Stimulated activated memory B cell treated with anti-CD40 and anti-IgM and Interleukin-4, amounts not matched to agents 10 μg/mL and 1 μg/mL and 100 μg/mL, for 72 hours (primary cell): ENCODE results near the gene EMC8.

Experiments used
- ATAC-seq: fragments of 150-1000 bp; cut with Tn5 transposase; 2 replicates; pipeline ENCODE4 v1.10.0; 2021
- H3K27ac Mint-ChIP-seq: one replicate; pipeline ENCODE4 v1.8.0; 2022; ENCODE audit warnings: mild to moderate bottlenecking, mixed read lengths
- H3K27me3 Mint-ChIP-seq: one replicate; pipeline ENCODE4 v1.8.0; 2022; ENCODE audit warnings: mixed read lengths
- H3K36me3 Mint-ChIP-seq: one replicate; pipeline ENCODE4 v1.8.0; 2022; ENCODE audit warnings: mixed read lengths
- H3K4me1 Mint-ChIP-seq: one replicate; pipeline ENCODE4 v1.8.0; 2022; ENCODE audit warnings: mixed read lengths
- H3K4me3 Mint-ChIP-seq: one replicate; pipeline ENCODE4 v1.8.0; 2022; ENCODE audit warnings: mild to moderate bottlenecking, moderate library complexity, mixed read lengths
- H3K9me3 Mint-ChIP-seq: one replicate; pipeline ENCODE4 v1.8.0; 2022; ENCODE audit warnings: mixed read lengths

Gene EMC8

GRCh38 chr16:85751698-85752501, 47.4 kb downstream of the EMC8 start:
- Mint-ChIP-seq H3K9me3 (no peaks in the 10 kb centered on the region), H3K27ac (peak overlapping the region; percentile 94), H3K4me3 (peak overlapping the region; percentile 66), H3K36me3 (no peaks in the 10 kb centered on the region), H3K4me1 (peaks cover 84% of the 10 kb centered on the region), H3K27me3 (no peaks in the 10 kb centered on the region)
- no peak for ATAC-seq

- peak; percentile 75 for ATAC-seq
- Mint-ChIP-seq H3K4me1 (peaks cover 84% of the 10 kb centered on the region), H3K27ac (peak within 1 kb of the TSS; percentile 94)
Measured at GRCh38 chr16:85750827-85751697, 48.3 kb downstream of the EMC8 start, which contains the start of gene C16orf74. TSS of gene C16orf74 (minus strand) at chr16:85751096. CDS start at chr16:85735217, 15,879 bp downstream.

DNA sequence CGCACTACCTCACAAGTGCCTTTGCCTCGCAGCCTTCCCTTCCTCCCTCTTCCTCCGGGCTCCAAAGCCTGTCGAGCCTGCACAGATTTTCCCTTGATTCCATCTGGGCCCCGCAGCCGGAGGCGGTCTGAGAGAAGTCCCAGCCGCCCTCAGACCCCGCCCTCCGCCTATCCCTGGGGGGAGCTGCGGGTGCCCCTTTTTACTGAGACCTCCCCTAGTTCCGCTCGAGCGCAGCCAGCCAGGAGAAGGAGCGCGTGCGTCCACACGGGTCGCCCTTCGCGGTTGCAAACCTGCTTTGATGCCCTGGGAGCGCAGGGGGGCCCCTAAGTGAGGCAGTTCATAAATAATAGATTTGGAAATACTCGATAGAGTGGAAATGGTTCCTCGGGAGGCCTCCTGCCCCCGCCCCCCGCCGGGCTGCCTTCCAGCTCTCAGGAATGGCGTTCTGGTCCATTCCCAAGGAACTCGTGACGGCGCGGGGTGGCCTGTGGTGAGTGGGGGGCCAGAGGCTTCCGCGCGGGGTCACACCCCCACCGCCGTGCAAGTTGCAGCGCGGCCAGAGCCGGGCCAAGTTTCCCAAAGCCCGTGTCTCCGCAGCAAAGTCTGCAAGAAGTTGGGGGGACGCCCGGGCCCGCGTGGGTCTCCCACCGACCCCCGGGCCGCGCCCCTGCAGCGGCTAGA, 49.1 kb downstream of the EMC8 start:
- Mint-ChIP-seq H3K27ac (peak overlapping the region; percentile 53), H3K9me3 (no peaks in the 10 kb centered on the region), H3K4me3 (peak overlapping the region; percentile 88), H3K36me3 (no peaks in the 10 kb centered on the region), H3K27me3 (no peaks in the 10 kb centered on the region), H3K4me1 (peaks cover 80% of the 10 kb centered on the region)
- ATAC-seq = peak; percentile 65

More at GRCh38 chr16:85750827-85751697, 48.3 kb downstream of the EMC8 start, which contains the start of gene C16orf74:
- peak within 1 kb of the TSS; percentile 88 for H3K4me3 Mint-ChIP-seq
- no peaks in the 10 kb centered on the region for H3K27me3 Mint-ChIP-seq
- H3K36me3 Mint-ChIP-seq = no peaks in the 10 kb centered on the region
- H3K9me3 Mint-ChIP-seq = no peaks in the 10 kb centered on the region

GRCh38 chr16:85749771-85750145, 49.6 kb downstream of the EMC8 start:
- H3K27ac Mint-ChIP-seq = peak overlapping the region; percentile 53
- H3K9me3 Mint-ChIP-seq = no peaks in the 10 kb centered on the region
- peaks cover 75% of the 10 kb centered on the region for H3K4me1 Mint-ChIP-seq
- H3K36me3 Mint-ChIP-seq = no peaks in the 10 kb centered on the region
- no peak for ATAC-seq
- H3K4me3 Mint-ChIP-seq = peak overlapping the region; percentile 88
- no peaks in the 10 kb centered on the region for H3K27me3 Mint-ChIP-seq

GRCh38 chr16:85746460-85747215, 52.7 kb downstream of the EMC8 start:
- H3K9me3 Mint-ChIP-seq = no peaks in the 10 kb centered on the region
- H3K4me1 Mint-ChIP-seq = peaks cover 44% of the 10 kb centered on the region
- no peaks in the 10 kb centered on the region for H3K36me3 Mint-ChIP-seq
- ATAC-seq = peak; percentile 51
- H3K4me3 Mint-ChIP-seq = no peak overlapping the region
- H3K27ac Mint-ChIP-seq = peak overlapping the region; percentile 27
- H3K27me3 Mint-ChIP-seq = no peaks in the 10 kb centered on the region

GRCh38 chr16:85738923-85739715, 60.2 kb downstream of the EMC8 start:
- Mint-ChIP-seq H3K36me3 (no peaks in the 10 kb centered on the region), H3K4me1 (peaks cover 30% of the 10 kb centered on the region), H3K9me3 (no peaks in the 10 kb centered on the region), H3K27me3 (no peaks in the 10 kb centered on the region), H3K27ac (no peak overlapping the region), H3K4me3 (no peak overlapping the region)
- ATAC-seq = no peak

DNA sequence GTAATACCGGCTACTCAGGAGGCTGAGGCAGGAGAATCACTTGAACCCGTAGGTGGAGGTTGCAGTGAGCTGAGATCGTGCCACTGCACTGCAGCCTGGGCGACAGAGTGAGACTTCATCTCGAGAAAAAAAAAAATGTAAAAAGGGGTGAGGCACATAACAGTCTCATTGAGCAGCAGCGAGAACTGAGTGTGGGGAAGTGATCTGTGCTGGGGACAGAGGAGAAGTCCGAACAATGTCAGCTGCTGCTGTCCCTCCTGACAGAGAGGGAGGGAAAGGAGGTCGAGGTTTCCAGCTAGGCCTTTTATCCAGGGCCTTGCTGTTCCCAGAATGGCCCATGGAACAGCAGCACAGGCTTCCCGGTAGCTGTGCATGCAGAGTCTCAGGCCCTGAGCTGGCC, 62.4 kb downstream of the EMC8 start:
- Mint-ChIP-seq H3K4me1 (peaks cover 35% of the 10 kb centered on the region), H3K36me3 (no peaks in the 10 kb centered on the region), H3K9me3 (no peaks in the 10 kb centered on the region), H3K27me3 (no peaks in the 10 kb centered on the region), H3K4me3 (no peak overlapping the region), H3K27ac (no peak overlapping the region)
- no peak for ATAC-seq

GRCh38 chr16:85735946-85736345, 63.4 kb downstream of the EMC8 start:
- H3K4me3 Mint-ChIP-seq = peak overlapping the region; percentile 49
- no peaks in the 10 kb centered on the region for H3K36me3 Mint-ChIP-seq
- H3K27me3 Mint-ChIP-seq = no peaks in the 10 kb centered on the region
- H3K4me1 Mint-ChIP-seq = peaks cover 35% of the 10 kb centered on the region
- no peak for ATAC-seq
- peak overlapping the region; percentile 46 for H3K27ac Mint-ChIP-seq
- no peaks in the 10 kb centered on the region for H3K9me3 Mint-ChIP-seq

GRCh38 chr16:85735225-85735635, 64.1 kb downstream of the EMC8 start:
- Mint-ChIP-seq H3K9me3 (no peaks in the 10 kb centered on the region), H3K27me3 (no peaks in the 10 kb centered on the region), H3K27ac (peak overlapping the region; percentile 46), H3K4me1 (peaks cover 41% of the 10 kb centered on the region), H3K4me3 (peak overlapping the region; percentile 49), H3K36me3 (no peaks in the 10 kb centered on the region)
- ATAC-seq = peak; percentile 93

DNA sequence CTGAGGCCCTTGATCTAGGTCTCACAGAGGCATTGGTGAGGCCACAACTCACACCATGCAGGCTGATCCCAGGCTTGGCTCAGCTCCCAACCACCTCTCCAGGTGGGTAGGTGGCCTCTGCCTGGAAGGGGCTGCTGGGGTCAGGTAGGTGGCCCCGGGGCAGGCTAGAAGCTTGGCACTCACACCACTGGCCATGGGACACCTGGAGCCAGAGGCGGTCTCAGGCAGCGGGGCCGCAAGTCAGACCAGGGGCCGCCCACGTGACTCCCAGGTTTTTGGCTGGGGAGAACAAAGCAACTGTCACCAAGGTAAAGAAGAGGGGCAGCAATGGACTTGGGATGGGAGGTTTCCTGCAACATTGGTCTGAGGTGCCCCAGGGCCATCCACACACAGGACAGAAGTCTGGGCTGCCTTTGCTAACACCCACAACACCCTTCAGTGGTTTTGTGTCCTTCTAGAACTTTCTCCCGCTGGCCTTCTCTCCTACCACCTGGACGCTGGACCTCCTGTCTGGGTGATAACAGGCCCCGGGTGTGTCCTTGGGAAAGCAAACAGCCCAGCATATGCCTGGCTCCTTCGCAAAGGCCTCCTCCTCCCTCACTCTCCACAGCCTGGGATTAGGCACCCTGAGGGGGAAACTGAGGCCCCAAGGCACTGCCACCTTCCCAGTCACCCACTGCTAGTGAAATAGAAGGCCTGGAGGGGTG, 64.9 kb downstream of the EMC8 start:
- Mint-ChIP-seq H3K9me3 (no peaks in the 10 kb centered on the region), H3K36me3 (no peaks in the 10 kb centered on the region), H3K4me1 (peaks cover 45% of the 10 kb centered on the region), H3K4me3 (no peak overlapping the region), H3K27ac (peak overlapping the region; percentile 46), H3K27me3 (no peaks in the 10 kb centered on the region)
- ATAC-seq = no peak

DNA sequence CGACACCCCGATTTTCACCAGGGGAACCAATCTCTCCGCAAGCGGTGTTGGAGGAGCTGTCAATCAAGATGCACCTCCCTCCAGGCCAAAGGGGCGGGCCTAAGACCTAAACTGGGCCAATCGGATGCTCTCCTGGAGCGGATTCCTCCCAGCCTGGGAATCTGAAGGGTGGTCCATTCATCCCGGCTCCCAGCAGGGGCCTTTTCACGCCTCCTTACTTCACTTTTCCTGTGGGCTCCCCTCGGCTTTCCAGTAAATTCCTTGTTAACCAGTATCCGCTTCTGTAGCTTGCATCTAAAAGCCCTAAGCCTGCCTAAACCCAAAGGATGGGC, 65.5 kb downstream of the EMC8 start:
- Mint-ChIP-seq H3K4me1 (peaks cover 50% of the 10 kb centered on the region), H3K27ac (no peak overlapping the region), H3K9me3 (no peaks in the 10 kb centered on the region), H3K4me3 (no peak overlapping the region), H3K36me3 (no peaks in the 10 kb centered on the region), H3K27me3 (no peaks in the 10 kb centered on the region)
- no peak for ATAC-seq

GRCh38 chr16:85733155-85733838, 66.0 kb downstream of the EMC8 start:
- Mint-ChIP-seq H3K9me3 (no peaks in the 10 kb centered on the region), H3K27me3 (no peaks in the 10 kb centered on the region), H3K4me1 (peaks cover 50% of the 10 kb centered on the region), H3K4me3 (no peak overlapping the region), H3K36me3 (no peaks in the 10 kb centered on the region), H3K27ac (no peak overlapping the region)
- ATAC-seq = no peak

- Mint-ChIP-seq H3K9me3 (no peaks in the 10 kb centered on the region), H3K27me3 (no peaks in the 10 kb centered on the region), H3K4me1 (peaks cover 40% of the 10 kb centered on the region), H3K4me3 (no peak overlapping the region), H3K36me3 (peaks cover 9% of the 10 kb centered on the region), H3K27ac (peak overlapping the region; percentile 7)
- no peak for ATAC-seq
Measured at GRCh38 chr16:85731179-85731578, 68.2 kb downstream of the EMC8 start.
